HepG2 (cell line): Measurements from ENCODE around the gene CACHD1.

Experiments
- AKNA ChIP-seq: sonication (generic); formaldehyde crosslinking; IDR thresholded peaks from 2 replicates; pipeline ENCODE4 v1.4.0; 2020; ENCODE audit warnings: missing genetic modification reagents, borderline replicate concordance
- MAFK ChIP-seq, 2 experiments: IDR thresholded peaks in 1 of 2; conservative IDR thresholded peaks in 1 of 2; 2 replicates each; pipeline ENCODE4 v1.6.1; 2011; ENCODE audit warnings: improper control_type of control experiment in 2 of 2, low read length in 2 of 2
- MXI1 ChIP-seq: IDR thresholded peaks from 3 replicates; pipeline ENCODE4 v1.6.1; 2012; ENCODE audit warnings: low read depth, low read length, inconsistent platforms, borderline replicate concordance
- POLR2A ChIP-seq, 2 experiments: IDR thresholded peaks; 2 replicates each; pipeline ENCODE4 v1.6.1; 2011; ENCODE audit warnings: low read depth in 2 of 2, low read length in 2 of 2, mild to moderate bottlenecking in 1 of 2, moderate library complexity in 1 of 2; ENCODE audit not compliant: insufficient read depth in 1 of 2
- SAFB2 ChIP-seq: sonication (generic); formaldehyde crosslinking; IDR thresholded peaks from 2 replicates; pipeline ENCODE4 v1.5.1; 2020; ENCODE audit warnings: missing genetic modification reagents, low read depth, mild to moderate bottlenecking, borderline replicate concordance
- ZNF574 ChIP-seq: sonication (generic); formaldehyde crosslinking; IDR thresholded peaks from 2 replicates; pipeline ENCODE4 v1.4.0; 2020; ENCODE audit warnings: missing genetic modification reagents

- no peak for TF ChIP-seq AKNA (CRISPR knock-in tag)
- no peak for TF ChIP-seq POLR2A (IDR thresholded peaks at IDR 0.05; ENCODE audit: insufficient read depth in 1 of 2, low read depth in 2 of 2, low read length in 2 of 2)
- no peak for TF ChIP-seq SAFB2 (CRISPR knock-in tag)
- TF ChIP-seq MAFK (conservative IDR thresholded peaks at IDR 0.05 in 1 of 2, IDR thresholded peaks at IDR 0.05 in 1 of 2; ENCODE audit: low read length in 2 of 2): no peak
- no peak for TF ChIP-seq MXI1
- TF ChIP-seq ZNF574 (CRISPR knock-in tag): no peak
Observed at GRCh38 chr1:64631346-64632034, 161.6 kb downstream of the CACHD1 start.
